HTR-8/SVneo (cell line): ENCODE measurements around the gene CYB561D2.
A peak's percentile ranks its signal among the peaks of the same experiment; 100 is the strongest.
"Not testable (repeated sequence)": the region's sequence is repeated elsewhere in the genome, so short reads cannot be mapped to it uniquely, and the experiment has no call there.

Experiments used
- DNase-seq: peaks from one replicate; pipeline ENCODE4 v3.0.0; 2011; ENCODE audit warnings: low spot score, mixed read lengths; ENCODE audit not compliant: insufficient read length
- FAIRE-seq: peaks from 2 replicates; lab custom pipeline; 2011; peaks lifted over from hg19 to GRCh38; lab: Jason Lieb, UNC

CYB561D2 gene, protein sequence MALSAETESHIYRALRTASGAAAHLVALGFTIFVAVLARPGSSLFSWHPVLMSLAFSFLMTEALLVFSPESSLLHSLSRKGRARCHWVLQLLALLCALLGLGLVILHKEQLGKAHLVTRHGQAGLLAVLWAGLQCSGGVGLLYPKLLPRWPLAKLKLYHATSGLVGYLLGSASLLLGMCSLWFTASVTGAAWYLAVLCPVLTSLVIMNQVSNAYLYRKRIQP

GRCh38 chr3:50350527-50351322 lies at the start of gene CYB561D2, which contains the start of gene NPRL2:
CYB561D2 (plus strand) TSS chr3:50350862; CDS start chr3:50351434, 572 bp downstream.
NPRL2 (minus strand) TSS chr3:50350775; CDS start chr3:50350652, 123 bp downstream.
- FAIRE-seq: peak; percentile 97
- DNase-seq: peak; percentile 98

DNA sequence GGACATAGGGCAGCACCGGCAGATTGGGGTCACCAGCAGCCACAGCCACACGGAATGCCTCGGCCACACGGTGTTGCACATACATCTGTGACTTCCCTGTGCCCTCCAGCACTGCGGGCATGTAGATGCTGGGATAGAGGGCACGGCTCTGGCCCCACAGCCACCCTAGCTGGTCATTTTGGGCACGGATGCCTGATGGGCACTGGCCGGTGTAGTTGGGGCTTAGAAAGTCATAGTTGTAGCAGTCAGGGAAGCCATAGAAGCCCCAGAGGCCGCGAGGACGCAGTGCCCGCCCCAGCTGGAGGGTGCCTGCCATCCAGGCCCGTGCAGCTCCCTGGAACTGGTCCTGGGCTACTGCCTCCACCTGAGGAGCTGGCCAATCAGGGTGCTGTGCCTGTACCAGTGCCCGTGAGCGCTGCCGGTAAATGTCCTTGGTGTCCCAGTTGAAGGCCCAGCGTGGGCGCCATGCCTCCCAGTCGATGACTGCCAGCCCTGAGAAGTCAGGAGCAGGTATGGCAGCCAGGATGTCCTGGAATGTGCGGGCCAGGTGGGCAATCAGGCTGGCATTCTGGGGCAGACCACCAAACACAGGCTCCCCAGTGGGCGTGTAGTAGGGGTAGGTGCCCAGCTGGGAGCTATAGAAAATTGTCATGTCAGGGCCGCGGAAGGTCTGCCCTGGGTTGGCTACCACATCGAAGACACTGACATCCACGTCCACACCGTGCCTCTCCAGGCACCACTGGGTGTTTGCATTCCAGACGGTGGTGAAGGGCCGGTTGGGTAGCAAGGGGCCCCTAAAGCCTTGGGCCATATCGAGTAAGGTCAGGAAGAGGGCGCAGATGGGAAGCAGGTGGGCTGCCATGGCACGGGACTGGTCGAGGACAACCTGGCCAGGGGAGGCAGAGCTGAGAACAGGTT lies 48.3 kb upstream of the CYB561D2 start:
- FAIRE-seq: no peak
- no peak for DNase-seq

DNA sequence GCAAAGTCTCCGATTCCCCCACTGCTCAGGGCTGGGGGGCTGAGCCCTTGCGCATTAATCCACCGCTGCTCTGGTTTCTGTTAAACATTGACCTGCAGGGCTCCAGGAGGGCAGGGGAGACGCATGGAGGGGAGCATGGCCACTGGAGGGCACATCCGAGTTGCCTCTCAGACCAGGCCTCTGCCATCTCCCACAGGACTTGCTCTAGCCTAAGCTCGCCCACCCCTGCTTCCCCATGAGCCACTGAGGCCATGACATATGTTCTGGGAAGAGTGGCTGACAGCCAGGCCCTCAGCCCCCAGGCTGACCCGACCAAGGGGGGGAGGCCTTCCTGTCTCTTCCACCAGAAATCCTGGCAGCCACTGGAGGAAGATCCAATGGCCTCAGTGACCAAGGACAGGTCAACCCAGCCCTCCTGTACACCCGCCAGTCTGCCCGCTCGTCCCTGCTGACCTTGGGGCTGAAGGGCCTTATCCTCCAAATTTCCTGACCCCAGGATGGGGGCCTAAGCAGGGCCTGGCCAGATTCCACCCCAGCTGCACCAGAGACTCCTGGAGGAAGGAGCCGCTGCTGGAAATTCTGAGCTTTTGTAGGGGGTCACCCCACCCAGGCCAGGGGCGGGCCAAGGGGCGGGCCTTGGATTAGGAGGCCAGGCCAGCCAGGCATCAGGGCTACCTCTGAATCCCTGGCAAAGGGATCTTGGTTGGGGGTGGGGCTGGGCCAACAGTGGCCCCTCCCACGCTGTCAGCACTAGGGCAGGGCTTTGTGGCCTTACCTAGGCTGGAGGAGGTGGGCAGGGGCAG lies 47.4 kb upstream of the CYB561D2 start, which contains the start of gene HYAL1:
HYAL1 (minus strand) TSS at position 562 of the 803 bp plus-strand sequence. CDS start 618 bp downstream, outside the sequence.
- DNase-seq: no peak

DNA sequence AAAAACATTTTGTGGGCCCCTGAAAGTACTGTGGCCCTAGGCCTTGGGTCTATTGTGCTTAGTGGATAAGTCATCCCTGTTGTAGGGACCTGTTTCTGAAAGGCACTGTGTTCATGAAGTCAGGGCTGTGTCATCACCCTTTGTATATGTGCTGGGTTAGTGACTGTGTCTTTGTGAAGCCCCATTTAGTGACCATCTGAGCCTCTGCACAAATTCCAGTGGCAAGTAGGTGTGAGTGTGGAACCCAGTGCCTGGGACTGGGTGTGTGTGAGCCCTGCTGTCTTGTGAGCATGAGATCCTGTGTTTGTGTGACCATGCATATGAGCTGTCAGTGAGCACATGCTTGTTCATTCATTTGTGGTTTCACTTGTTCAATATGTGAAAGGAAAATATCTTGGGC lies 46.1 kb upstream of the CYB561D2 start:
- DNase-seq (no peak), FAIRE-seq (peak; percentile 26)

More for the DNA sequence above, 47.4 kb upstream of the CYB561D2 start, which contains the start of gene HYAL1:
- no peak for FAIRE-seq

DNA sequence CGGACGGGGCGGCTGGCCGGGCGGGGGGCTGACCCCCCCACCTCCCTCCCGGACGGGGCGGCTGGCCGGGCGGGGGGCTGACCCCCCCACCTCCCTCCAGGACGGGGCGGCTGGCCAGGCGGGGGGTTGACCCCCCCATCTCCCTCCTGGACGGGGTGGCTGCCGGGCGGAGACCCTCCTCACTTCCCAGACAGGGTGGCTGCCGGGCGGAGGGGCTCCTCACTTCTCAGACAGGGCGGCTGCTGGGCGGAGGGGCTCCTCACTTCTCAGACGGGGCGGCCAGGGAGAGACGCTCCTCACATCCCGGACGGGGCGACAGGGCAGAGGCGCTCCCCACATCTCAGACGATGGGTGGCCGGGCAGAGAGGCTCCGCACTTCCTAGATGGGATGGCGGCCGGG lies 38.6 kb upstream of the CYB561D2 start:
- not testable (repeated sequence) for FAIRE-seq, DNase-seq

DNA sequence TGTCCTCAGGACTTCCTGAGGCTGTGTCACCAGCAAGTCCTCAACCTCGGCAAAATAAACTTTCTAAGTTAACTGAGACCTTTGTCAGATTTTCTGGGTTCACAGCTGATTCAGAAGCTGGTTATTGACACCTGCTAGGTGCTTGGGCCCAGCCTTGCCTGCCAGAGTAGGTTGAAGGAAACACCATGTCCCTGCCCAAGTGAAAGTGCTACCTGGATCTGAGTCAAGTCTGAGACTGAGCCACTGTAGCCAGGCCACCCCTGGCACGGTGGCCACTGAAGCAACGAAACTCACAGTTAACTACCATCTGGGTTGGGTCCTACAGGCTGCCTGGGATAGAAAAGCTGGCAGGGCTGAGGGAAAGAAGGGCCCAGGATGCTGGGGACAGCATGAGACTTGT lies 36.3 kb upstream of the CYB561D2 start:
- FAIRE-seq (no peak), DNase-seq (no peak)

- DNase-seq (no peak), FAIRE-seq (no peak)
These were observed 35.8 kb upstream of the CYB561D2 start for GRCh38 chr3:50314816-50315215.

DNA sequence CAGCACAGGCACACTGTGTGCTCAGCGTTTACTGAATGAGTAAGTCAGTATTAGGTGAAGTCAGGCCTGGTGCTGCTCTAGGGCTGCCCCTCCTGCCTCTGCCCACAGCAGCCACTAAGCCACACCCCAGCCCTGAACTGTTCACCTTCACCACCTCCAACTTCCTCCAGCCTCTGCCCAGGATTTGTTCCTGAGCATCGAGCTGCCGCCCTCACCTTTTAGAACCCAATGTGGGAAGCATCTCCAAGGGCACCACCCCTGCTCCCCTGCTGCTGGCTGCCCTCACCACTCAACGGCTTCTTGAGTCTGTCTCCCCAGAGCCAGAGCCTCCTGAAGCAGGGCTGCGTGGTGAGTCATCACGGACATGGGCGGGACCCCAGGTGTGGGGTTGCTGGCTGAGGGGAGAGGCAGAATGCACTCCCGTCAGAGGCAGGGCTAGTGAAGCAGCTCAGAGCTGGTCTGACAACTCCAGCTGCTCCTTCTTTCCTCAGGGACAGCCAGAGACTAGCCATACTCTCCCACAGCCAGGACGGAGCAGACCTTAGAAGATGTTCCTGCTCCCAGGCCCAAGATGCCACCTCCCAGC lies 33.9 kb upstream of the CYB561D2 start:
- DNase-seq (peak; percentile 73), FAIRE-seq (peak; percentile 96)

GRCh38 chr3:50317300-50317699 lies 33.4 kb upstream of the CYB561D2 start:
- no peak for DNase-seq
- peak; percentile 36 for FAIRE-seq

- no peak for FAIRE-seq
- DNase-seq: no peak
These were observed 32.5 kb upstream of the CYB561D2 start for GRCh38 chr3:50318163-50318562.

- no peak for DNase-seq
These were observed 32.0 kb upstream of the CYB561D2 start for GRCh38 chr3:50318615-50319014.

GRCh38 chr3:50319181-50319893 lies 31.3 kb upstream of the CYB561D2 start:
- no peak for DNase-seq
- no peak for FAIRE-seq

More at GRCh38 chr3:50318615-50319014, 32.0 kb upstream of the CYB561D2 start:
- no peak for FAIRE-seq

GRCh38 chr3:50319894-50320625 lies 30.6 kb upstream of the CYB561D2 start:
- DNase-seq (no peak), FAIRE-seq (peak; percentile 70)

DNA sequence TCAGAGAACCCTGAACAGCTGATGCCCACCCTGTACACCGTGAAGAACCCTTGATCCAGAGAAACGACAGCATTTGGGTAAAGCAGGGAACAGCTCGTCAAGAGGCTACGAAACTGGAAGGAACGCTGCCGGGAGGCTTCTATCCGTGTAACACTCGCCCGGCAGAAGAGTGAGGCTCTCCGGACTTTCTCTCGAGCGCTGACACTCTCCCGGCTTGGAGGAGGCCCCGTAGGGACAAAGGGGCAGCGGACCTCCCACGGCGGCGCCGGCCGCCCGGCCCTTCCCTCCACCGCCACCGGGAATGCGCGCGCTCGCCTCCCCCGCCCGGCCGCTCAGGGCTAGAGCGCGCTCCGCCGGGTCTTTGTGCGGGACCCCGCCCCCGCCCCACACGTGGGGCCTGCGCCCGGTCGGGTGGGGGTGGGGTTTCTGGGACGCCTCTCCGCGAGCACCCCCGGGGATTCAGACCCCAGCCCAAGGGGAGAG lies 29.8 kb upstream of the CYB561D2 start:
- FAIRE-seq: no peak
- DNase-seq: no peak

DNA sequence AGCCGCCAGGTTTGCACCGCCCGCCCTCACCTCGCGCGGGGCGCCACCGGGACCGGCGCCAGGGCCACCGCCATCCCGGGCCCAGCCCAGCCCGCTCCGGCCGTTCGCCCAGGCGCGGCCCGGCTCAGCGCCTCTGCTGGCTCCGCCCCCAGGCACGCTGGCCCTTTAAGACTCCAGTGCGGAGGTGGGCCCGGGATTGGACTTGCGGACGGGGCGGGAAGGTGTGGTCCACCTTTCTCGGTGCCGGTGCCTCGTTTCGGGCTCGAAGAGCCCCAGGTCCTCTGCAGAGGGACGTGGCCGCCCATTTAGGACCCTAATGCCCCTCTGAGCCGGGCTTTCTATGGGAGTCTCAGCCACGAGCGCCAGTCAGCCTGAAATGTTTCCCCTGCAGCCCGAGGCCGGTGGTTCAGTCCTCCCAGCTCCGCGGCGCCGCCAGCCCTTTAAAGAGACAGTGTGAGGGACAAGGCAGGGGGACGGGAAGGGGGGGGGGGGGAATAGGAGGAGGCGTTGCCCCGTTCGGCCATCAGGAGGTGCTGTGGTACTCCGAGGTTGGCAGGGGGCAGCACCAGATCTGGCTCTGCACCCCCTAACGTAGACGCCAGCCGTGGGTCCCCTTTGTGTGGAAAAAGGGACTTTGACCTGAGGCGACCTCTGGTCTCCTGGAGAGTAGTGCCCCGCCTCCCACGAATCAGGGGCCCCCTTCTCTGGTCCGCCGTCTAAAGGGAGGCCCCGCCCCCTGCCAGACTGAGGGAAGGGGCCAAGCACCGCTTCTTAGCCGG lies 29.1 kb upstream of the CYB561D2 start:
- FAIRE-seq: peak; percentile 98
- peak; percentile 94 for DNase-seq

- FAIRE-seq: no peak
- DNase-seq: no peak
These were observed 28.6 kb upstream of the CYB561D2 start for GRCh38 chr3:50322115-50322385.
